Esophagus squamous epithelium (tissue), 4 donors: Measurements from ENCODE around the gene HBEGF.

Experiments
- POLR2A ChIP-seq, 4 donors: fragments of 450-650 bp; IDR thresholded peaks; one replicate each; pipeline ENCODE4 v1.6.1; 2017; ENCODE audit warnings: antibody characterized with exemption in 4 of 4, mild to moderate bottlenecking in 4 of 4, moderate library complexity in 3 of 4
- TF ChIP-seq, protein P1 (sequence below), 6 experiments: fragments of 450-650 bp in 4 of 6; fragments of 200-600 bp in 2 of 6; sonication (generic) in 2 of 6; IDR thresholded peaks; one replicate each; pipeline ENCODE4 v1.5.1; 2016 to 2019; ENCODE audit warnings: antibody characterized with exemption in 6 of 6, mild to moderate bottlenecking in 4 of 6, moderate library complexity in 4 of 6

- TF ChIP-seq, protein P1, sequence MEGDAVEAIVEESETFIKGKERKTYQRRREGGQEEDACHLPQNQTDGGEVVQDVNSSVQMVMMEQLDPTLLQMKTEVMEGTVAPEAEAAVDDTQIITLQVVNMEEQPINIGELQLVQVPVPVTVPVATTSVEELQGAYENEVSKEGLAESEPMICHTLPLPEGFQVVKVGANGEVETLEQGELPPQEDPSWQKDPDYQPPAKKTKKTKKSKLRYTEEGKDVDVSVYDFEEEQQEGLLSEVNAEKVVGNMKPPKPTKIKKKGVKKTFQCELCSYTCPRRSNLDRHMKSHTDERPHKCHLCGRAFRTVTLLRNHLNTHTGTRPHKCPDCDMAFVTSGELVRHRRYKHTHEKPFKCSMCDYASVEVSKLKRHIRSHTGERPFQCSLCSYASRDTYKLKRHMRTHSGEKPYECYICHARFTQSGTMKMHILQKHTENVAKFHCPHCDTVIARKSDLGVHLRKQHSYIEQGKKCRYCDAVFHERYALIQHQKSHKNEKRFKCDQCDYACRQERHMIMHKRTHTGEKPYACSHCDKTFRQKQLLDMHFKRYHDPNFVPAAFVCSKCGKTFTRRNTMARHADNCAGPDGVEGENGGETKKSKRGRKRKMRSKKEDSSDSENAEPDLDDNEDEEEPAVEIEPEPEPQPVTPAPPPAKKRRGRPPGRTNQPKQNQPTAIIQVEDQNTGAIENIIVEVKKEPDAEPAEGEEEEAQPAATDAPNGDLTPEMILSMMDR (IDR thresholded peaks at IDR 0.05) = no peak
- TF ChIP-seq POLR2A (IDR thresholded peaks at IDR 0.05) = no peak
Measured at GRCh38 chr5:140366589-140367255, 20.3 kb upstream of the HBEGF start.
